Cardiac fibroblast (primary cell): ENCODE measurements around the gene RNF114.

Source experiments
- DNase-seq, 2 donors: peaks; one replicate each; pipeline versions ENCODE4 v3.0.0 to v3.0.0-alpha.2; 2010; ENCODE audit warnings: low read depth in 2 of 2
- H3K4me3 ChIP-seq, 2 donors: replicated peaks in 1 of 2; 1 replicate in 1 of 2; 2 replicates in 1 of 2; pipeline ENCODE4 v1.5.1; 2011; ENCODE audit warnings: low read depth in 2 of 2, low read length in 2 of 2, mild to moderate bottlenecking in 2 of 2, moderate library complexity in 1 of 2
- CTCF ChIP-seq: IDR thresholded peaks from one replicate; pipeline ENCODE4 v1.5.1; 2011; ENCODE audit warnings: low read depth, mild to moderate bottlenecking, low read length, inconsistent platforms

RNF114 gene

DNA sequence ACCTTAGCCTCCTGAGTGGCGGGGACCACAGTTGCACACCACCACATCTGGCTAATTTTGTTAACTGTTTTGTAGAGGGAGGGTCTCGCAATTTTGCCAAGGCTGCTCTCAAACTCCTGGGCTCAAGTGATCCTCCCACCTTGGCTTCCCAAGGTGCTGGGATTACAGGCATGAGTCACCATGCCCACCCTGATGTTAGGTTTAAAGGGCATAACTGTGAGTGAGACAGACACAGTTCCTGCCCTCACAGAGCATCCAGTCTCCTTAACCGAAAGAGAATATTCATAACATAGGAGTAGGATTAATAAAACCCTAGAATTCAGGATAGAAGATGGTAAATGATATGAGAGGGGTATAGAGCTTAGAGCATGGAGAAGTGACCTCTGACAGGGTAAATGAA lies 17.8 kb upstream of the RNF114 start:
- no peak for DNase-seq
- H3K4me3 ChIP-seq = no peak overlapping the region
- TF ChIP-seq CTCF = no peak

GRCh38 chr20:49919009-49919408 lies 17.2 kb upstream of the RNF114 start:
- no peak for DNase-seq
- TF ChIP-seq CTCF = no peak
- no peak overlapping the region for H3K4me3 ChIP-seq

GRCh38 chr20:49919461-49919860 lies 16.7 kb upstream of the RNF114 start:
- DNase-seq = no peak
- no peak overlapping the region for H3K4me3 ChIP-seq
- TF ChIP-seq CTCF = no peak

- TF ChIP-seq CTCF = no peak
- no peak overlapping the region for H3K4me3 ChIP-seq
- DNase-seq = no peak
Measured at GRCh38 chr20:49924247-49924646, 11.9 kb upstream of the RNF114 start.

- no peak for TF ChIP-seq CTCF
- H3K4me3 ChIP-seq = no peak overlapping the region
- no peak for DNase-seq
Measured at GRCh38 chr20:49925901-49926454, 10.2 kb upstream of the RNF114 start.

DNA sequence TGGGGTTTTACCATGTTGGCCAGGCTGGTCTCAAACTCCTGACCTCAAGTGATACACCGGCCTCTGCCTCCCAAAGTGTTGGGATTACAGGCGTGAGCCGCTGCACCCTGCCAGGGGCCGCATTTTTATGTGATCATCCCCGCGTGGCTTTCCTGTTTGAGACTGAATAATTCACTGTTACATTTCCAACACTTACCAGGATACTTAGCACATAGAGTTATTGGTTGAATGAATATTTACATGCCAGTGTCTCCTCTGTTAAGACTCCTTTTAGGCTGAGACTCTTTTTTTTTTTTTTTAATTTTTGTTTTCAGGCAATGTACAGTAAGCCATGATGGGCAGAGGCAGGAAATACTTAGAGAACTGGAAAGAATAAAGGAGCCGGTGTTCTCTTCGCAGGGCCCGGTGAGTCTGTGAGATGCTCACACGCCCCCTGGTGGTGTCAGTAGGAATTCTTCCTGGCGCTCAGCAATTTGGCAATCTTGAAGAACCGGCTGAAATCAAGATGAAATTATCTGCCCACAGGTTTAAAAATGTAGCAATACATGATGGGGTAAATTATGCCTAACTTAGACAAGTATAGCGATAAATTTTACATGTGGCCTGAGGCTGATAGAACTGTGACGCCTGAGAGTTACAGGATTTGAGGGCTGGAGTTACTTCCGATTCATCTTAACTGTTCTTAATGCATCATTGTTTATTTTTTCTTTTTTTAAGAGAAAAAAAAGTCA lies 7.6 kb upstream of the RNF114 start:
- peak; percentile 91 for TF ChIP-seq CTCF
- no peak overlapping the region for H3K4me3 ChIP-seq
- peak; percentile 91 for DNase-seq

GRCh38 chr20:49929142-49929494 lies 7.1 kb upstream of the RNF114 start:
- no peak overlapping the region for H3K4me3 ChIP-seq
- TF ChIP-seq CTCF = no peak
- no peak for DNase-seq
